ENCODE data around the gene EGFL6.
A peak's percentile ranks its signal among the peaks of the same experiment; 100 is the strongest.

- TF ChIP-seq CTCF (IDR thresholded peaks at IDR 0.05) (peak; percentile 43 to 71 (median 58)), POLR2AphosphoS5 (IDR thresholded peaks at IDR 0.05) (no peak), POLR2A (IDR thresholded peaks at IDR 0.05) (no peak)
These were observed 89.2 kb downstream of the EGFL6 start for GRCh38 chrX:13658602-13659001.

All from upper lobe of left lung (tissue), 4 donors.